NCI-H2171 (cell line): ENCODE measurements around the gene FOXL2.

Experiments used
- DNase-seq: peaks from one replicate; lab custom pipeline; 2025; lab: John Stamatoyannopoulos, UW

Gene FOXL2

DNA sequence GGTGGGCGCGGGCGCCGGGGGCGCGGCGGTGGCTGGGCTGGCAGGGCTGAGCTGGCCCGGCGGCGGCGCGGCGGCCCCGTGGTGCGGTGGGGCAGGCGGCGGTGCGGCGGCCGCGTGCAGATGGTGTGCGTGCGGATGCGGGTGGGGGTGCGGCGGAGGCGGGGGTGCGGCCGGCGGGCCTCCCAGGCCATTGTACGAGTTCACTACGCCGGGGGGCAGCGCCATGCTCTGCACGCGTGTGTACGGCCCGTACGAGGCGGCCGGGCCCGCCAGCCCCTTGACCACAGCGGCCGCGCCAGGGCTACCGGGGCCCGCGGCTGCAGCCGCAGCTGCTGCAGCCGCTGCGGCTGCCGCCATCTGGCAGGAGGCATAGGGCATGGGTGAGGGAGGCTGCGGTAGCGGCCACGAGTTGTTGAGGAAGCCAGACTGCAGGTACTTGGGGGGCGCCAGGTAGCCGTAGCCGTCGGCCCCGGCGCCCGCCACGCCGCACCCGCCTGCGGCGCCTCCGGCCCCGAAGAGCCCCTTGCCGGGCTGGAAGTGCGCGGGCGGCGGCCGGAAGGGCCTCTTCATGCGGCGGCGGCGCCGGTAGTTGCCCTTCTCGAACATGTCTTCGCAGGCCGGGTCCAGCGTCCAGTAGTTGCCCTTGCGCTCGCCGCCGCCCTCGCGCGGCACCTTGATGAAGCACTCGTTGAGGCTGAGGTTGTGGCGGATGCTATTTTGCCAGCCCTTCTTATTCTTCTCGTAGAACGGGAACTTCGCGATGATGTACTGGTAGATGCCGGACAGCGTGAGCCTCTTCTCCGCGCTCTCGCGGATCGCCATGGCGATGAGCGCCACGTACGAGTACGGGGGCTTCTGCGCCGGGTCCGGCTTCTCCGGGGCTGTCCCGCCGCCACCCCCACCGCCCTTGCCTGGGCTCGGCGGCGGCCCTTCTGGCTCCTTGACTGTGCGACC is 951 bp downstream of the FOXL2 start:
- DNase-seq = peak; percentile 27

DNA sequence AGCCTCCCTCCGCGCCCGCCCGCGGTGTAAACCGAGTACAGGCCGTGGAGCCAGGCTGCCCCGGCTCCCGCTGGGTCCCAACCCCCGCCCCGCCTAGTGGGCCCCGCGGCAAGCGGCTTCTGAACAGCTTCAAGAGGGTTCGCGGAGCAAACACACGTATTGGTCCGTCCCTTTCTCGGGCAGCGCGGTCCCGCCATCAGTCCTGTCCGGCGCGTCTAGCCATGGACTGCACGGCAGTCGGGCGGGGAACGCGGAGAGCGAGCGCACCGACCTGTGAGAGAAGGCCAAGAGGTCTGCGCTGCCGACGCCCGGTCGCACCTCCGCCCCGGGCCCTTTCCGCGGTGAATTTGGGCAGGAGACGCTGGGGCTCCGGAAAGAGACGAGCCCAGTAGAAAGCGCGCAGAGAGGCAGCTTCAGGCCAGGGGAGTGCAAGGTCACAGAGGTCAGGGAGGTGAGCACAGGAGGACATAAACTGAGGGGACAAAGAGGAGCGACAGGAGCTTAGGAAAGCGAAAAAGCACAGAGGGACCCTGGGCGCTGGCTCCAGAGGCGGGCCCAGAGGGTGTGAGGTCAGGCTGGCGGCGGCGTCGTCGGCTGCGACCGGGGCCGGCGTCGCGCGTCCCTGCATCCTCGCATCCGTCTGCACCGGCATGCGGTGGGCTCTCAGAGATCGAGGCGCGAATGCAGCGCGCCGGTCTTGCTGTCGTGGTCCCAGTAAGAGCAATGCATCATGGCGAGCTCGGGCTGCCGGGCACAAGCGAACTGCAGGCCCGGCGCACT is 1.8 kb downstream of the FOXL2 start:
- no peak for DNase-seq

DNA sequence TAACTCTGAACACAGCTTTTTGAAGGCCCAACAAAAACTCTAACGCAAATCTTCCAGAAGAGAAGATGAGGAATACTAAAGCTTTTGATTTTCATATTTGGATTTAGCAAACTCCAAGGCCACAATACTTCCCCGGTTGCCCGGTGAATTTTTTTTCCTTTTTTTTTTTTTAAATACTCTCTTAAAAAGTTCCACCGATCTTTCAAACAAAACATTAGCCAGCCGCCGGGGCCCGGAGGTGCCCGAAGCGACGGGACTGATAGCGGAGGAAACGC is 2.3 kb downstream of the FOXL2 start:
- no peak for DNase-seq

DNA sequence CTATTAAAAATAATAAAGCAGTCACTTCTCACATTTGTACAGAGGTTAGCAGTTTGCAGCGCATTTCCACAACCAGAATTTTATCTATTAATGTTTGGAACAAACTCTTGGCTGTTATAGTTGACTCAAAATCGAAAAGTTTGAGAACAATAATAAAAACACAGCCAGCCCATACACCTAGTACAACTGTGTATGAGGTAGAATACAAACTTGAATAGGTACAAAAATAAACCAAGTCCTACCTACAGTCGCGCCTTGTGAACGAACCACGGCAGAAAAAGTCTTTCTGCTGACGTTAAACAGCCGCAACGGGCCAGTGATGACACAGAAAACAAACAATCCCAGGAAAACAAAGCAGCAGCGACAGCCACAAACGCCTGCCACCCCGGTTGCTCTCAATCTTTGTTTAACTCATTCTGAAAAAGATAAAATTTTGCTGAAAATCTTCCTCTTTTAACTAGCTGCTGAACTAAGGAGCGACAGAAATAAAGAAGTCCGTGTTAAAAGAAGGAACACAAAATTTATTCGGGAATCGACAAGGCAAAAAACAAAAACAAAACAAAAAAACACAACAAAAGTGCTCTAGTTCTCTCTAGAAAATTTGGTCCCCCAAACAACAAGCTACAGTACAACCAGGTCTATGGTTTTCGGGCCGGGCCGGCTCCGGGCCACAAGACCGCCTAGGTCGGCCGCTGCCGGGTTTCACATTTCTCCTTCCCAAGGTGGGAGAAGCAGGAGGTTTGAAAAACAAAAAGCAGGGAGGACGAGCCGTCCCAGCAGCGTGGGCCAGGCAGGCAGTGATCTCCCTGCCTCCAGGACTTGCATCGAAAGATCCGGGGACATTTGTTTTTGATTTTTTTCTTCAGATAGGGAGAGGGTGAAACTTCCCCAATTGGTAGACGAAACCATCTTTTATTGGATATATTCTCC is 2.9 kb downstream of the FOXL2 start:
- DNase-seq = no peak

DNA sequence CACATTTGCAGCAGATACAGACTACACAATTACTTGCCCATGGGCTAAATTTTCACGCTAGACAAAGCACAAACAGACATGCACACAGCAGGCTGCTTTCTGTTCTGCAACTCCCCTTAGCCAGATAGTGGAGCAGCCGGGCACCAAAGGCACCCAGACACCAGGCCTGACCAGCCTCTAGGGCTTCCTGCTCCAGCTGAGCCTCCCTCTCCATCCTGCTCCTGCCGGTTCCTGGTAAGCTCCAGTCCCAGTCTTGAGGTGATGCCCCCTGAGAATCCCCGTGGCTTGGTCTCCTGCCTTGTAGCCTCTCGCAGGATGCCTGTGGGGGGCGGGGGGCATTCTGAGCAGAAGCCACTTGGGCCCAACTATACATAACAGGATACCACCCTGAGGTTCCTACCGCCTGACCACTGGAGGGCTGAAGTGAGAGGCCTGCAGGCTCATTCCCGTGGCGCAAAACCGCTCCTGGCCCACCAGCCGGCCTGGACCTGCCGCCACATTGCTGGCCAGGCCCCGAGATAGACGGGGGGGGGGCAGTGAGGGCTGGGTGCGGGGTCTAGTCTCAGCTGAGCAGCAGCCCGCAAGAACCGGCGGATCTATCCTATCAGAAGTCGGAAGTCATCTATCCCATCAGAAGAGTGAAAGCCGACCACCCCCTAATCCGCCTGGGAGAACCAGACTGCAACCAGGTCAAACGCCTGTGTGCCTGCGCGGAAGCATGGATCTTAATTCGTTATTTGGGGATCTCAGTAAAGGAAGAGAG is 3.9 kb downstream of the FOXL2 start:
- DNase-seq = no peak

DNA sequence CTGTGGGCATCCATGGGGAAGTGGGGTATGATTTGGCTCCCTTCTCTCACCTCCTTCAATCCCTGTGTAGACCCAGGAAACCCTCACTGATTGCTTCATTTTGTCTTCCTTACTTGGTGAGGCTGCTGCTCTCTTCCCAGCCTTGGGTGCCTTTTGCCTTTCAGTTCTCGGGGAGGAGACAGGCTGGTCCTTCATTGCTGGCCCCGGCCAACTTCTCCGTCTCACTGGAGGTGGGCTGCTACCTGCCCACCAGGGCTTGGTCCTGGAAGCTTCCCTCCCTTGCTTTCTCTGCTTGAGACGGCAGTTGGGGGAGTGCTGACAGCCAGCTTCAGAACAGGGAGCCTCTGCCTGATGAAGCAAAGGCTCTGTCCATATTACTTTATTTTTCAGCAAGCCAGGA is 4.7 kb downstream of the FOXL2 start:
- no peak for DNase-seq

DNA sequence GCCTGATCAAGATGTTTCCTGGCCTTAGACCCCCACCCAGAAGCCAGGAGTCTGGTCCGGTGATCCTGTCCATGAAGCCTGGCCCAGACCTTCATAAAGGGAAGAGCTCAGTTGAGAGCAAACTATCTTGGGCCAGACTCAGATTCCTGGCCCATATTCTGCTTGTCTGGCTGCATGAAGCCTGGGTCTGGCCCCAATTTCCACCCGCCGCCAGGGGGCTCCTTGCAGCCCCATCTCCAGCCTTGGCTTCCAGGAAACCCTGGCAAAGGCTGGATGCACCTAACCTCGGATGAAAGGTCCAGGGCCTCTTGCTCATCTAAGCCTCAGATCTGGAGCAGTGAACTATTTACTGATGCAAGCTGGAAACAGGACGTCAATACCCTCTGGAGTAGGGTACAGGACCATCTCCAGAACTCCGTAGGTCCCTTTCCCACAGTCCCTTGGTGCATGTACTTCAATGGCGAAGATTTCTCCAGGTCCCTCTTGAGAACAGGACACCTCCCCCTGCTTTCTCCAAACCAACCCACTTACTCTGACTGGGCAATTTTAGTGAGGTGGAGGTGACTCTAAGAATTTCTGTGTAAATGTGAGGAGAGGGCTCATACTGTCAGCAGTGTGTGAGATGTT is 5.6 kb downstream of the FOXL2 start:
- no peak for DNase-seq

DNA sequence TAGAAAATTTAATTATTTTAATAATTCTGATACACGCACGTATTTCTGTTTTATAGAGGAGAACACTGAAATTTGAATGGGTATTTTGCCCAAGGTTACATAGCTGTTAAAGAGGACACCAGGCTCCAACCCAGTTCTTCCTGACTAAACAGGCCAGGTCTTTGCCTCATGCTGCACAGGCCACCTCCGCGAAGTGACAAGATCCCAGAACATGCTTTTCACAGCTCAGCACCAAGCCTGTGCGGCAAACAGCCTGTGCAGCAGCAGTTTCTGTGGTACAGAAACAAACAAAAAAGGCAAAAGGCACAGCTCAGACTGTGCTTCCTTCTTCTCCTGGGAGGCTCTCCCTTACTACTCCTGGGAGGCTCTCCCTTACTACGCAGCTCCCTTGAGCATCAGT is 6.5 kb downstream of the FOXL2 start:
- DNase-seq = no peak

DNA sequence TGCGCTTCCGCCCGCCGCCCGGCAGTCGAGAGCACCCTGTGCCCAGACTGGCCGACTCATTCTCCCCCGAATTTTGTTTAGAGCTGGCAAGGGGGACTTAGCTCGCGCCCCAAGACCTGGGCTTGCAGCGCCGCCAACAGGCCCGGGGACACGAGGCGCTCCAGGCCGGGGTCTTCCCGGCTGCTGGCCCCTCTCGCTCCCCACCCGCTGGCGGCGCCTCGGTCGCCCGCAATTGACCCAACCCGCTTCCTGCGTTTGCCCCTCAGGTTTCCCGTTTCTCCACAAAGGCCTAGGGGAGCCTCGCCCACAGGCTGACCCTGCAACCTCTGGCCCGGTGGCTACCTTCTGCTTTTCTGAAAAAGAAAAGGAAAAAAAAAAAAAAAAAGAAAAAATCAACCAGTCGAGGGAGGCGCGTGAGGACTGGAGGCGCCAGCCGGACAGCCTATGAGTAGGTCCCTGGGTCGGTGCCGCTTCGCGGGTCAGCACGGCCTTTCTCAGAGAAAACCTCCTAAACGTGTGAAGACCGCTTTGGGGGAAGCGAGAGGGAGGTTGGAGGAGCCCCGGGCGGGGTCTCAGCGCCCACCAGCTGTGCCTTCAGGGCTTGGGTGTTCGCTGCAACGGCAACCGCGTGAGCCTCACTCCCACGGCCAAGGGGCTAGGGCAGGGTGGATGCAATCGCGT is 7.2 kb downstream of the FOXL2 start:
- no peak for DNase-seq

DNA sequence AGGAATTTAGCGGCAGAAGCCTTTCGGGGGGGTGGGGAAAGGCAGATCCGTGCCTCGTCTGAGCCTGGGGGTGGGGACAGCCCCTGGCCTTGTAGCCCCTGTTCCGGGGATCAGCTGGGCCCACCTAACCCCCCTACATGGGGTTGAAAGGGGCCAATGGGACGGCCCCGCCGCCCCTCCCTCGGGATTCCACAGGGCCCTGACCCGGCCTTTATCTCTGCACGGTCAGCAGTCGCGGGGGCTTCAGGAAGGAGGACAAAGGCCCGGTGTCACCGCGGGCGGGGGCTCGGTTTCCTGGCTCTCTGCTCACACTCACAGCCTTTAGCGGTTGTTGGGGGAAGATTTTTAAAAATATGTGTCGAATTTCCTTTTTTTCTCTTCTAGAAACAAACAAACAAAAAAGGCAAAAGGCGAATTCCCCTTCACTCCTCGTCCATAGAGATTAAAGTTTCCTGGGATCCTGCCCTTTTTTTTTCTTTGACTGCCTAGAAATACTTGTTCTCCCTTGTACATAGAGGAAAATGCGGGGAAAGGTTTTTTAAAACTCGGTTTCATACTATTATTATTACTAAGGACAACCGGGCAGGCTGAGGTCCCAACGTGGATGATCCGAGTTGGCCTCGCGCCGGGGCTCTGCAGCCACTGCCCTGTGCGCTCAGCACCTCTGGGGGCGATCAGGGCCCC is 7.9 kb downstream of the FOXL2 start:
- no peak for DNase-seq

DNA sequence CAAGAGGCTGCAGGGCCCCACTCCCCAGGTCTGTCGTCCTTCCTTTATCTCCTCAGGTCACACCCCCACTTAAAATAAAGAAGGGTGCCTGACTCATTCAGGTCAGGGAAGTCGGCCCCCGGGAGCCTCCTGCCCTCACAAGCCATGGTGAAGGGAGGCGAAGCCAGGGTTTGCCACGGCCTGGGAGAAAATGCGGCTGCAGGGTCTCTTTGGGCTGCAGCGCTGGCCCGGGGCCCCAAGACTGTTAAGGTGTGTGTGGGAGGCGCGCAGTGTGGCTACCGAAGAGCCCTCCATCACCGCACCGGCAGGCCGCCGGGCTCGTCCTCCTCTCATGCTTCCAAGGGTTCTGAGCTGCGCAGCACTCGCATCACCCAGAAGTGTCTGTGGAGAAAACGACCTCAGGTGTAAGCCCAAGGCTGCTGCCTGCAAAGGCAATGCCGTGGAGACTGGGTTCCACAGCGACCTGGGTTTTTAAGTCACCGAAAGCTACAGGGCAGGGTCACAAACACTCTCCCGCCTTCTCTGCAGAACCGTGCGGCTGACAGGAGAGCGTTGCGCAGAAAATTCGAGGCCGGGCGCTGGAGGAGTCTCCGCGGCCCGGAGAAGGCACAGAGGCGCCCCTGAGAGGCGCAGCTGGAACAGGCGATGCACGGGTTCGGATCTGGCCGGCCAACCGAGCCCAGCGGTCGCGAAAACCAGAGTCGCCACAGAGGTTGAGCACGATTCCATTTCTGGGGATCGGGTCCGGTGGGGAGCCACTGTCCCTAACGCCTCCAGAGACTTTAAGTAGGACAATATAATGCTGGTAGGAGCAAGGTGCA is 8.7 kb downstream of the FOXL2 start:
- no peak for DNase-seq

DNA sequence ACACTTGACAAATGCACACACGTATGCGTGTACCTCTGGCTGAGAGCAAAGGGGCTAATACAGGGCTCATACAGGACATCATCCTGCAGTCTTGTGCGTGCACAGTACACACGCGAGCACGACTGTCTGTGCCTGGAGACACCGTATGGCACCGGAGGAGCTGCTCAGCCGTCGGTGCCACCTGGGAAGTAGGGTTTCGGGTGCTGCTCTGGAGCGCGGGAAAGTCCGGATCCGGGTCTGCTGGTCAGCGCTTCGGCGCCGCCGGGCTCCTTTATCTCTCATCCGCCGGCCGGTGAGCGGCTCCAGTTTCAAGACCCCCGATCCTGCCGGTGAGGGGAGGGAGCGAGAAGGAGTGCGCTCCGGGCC is 9.3 kb downstream of the FOXL2 start:
- no peak for DNase-seq

DNA sequence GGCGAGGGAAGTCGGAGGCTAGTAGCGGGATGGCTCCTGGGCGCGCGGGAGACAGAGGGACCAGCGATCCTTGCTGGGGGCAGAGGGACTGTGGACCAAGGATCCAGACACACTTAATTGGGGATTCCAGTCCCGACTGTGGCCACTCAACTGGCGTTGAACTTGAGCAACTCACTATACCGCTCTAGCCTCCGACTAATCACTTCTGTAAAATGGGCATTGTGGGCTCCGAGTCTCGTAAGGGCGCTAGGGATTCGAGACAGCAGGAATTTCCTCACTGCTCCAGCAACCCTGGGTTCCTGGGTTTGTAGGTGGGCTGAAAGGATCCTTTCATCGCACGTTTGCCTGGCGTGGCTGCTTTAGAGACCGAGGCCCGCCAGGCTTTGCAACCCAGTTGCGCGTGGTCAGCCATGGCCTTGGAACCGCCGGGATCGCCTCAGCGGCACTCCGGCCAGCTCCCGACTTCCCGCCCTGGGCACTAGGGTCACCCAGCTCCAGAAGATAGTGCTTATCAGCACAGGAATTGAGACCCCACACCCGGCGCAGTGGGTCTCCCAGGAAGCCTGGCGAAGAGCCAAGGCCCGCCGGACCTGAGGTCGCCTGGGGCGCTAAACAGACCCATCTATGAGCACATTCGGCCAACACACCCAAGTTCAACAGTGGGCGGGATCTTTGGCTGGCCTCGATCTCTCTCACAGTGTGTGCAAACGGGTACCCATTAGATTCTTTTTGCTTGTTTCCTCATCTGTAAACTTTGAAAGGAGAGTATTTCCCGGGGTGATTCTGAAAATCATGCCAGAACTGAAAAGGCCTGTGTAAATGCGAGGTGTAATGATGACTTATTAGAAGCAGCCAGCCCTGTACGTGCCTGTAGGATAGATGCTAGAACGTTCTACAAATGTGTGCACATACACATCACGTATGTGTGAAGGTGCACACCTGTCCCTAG is 9.9 kb downstream of the FOXL2 start:
- DNase-seq = no peak

DNA sequence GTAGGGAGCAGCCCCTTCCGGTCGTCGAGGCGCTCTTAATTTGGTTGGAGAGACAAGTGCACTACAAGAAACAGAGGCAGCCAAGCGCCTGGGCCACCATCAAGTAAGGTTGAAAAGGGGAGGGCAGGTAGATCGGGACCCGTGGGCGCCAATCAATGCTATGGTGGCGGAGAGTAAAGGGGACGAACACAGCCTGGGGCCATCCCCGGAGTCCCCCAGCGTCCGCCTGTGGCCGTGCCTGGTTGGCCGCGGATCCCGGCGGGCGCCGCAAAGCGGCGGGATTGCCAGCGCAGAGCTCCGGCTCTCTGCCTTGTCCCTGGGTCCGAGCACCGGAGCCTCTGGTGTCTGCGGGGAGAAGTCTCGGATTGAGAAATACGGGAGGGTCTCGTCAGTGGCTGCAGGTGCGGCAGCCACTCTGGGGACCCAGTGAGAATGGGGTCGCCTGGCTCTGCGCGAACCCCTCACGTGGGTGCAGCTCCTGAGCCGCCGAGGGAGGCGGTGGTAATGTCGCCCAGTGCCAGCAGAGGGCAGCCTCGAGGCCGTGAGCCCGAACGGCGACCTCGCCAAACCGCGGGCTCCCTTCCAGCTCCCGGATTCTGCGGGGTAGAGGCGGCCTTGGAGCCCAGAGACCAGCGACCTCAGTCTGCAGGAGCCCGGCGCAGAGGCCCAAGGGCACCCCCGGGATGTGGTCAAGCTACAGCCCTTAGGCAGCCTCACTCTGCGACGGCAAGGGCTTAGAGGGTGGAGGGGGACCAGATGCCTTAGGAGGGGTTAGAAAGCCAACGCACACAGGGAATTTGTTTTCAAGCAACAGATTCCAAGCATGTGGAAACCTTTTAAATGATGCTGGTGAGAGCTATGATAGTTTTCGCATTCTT is 10.8 kb downstream of the FOXL2 start:
- peak; percentile 47 for DNase-seq

DNA sequence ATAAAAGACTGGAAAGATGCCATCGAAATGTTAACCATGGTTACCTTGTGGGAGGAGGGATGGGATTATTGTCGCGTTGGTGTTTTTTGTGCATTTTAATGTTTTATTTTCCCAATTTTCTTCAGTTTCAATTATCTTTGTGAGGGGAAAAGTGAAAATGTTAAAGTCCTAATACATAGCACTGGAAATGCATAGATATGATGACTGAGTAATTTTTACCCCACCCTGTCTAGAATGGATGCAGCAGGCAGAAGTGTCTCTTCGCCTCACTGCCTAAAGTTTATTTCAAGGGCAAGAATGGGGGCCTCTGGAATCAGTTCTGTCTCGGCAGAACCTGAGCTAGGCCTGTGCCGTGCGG is 11.5 kb downstream of the FOXL2 start:
- DNase-seq = no peak

DNA sequence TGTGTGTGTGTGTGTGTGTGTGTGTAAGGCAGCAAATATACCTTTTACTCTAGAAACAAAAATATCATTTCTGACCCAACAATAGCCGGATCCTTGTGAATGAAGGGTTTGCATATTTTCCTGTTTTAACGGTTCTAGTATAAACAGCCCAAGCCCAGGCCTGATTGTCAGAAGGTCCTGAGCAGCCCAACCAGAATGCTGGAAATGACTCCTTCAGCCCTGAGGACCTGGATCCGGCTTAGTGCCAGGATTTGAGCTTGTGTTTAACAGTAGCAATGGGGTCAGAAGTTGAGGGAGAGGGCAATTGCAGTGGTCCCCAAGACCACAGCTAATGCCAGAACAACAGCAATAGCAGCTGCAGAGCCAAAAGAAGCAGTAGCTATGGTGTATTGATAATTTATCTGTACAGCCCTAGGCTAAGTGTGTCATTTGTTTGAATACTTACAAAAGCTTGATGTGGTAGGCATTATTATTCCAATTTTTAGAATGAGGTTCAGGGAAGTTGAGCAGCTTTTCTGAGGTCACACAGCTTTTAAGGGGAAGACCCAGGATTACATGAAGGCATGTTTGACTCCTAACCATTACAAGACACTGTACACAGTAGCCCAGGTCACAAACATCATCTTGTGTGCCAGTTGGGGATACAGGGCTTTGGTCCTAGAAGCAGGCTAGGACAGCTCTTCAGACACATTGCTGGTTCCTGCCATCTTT is 12.8 kb downstream of the FOXL2 start:
- no peak for DNase-seq
